Stomach (tissue), 9 donors: ENCODE data around the gene TMEM203. TPM values are rescaled to one million over a fixed set of nuclear protein-coding genes. Genes with fewer than 3 reads are reported as not detected.

Experiments
- DNase-seq, 2 donors: peaks; one replicate each; pipeline versions ENCODE4 v3.0.0 to v3.0.0-alpha.2; 2013 to 2019
- H3K27ac ChIP-seq, 5 donors: fragments of 200-600 bp in 4 of 5; sonication (generic) in 4 of 5; one replicate each; pipeline ENCODE4 v1.5.1; 2013 to 2019; ENCODE audit warnings: mild to moderate bottlenecking in 1 of 5, moderate library complexity in 1 of 5
- H3K27me3 ChIP-seq, 3 donors: fragments of 200-600 bp; sonication (generic); one replicate each; pipeline ENCODE4 v1.5.1; 2017 to 2019; ENCODE audit warnings: mixed run types in 1 of 3
- H3K36me3 ChIP-seq, 4 donors: fragments of 200-600 bp; sonication (generic); 1 replicate in 3 of 4; 2 replicates in 1 of 4; pipeline ENCODE4 v1.5.1; 2016 to 2019
- H3K4me1 ChIP-seq, 4 donors: fragments of 200-600 bp; sonication (generic); one replicate each; pipeline ENCODE4 v1.5.1; 2016 to 2019
- H3K4me3 ChIP-seq, 4 donors: fragments of 200-600 bp; sonication (generic) in 3 of 4; one replicate each; pipeline ENCODE4 v1.5.1; 2016 to 2019; ENCODE audit warnings: mild to moderate bottlenecking in 1 of 4
- H3K9me3 ChIP-seq, 4 donors: fragments of 200-600 bp; sonication (generic); one replicate each; pipeline ENCODE4 v1.5.1; 2016 to 2019
- CTCF ChIP-seq, 7 experiments: fragments of 450-650 bp in 4 of 7; fragments of 200-600 bp in 3 of 7; sonication (generic) in 3 of 7; IDR thresholded peaks; one replicate each; pipeline ENCODE4 v1.5.1; 2016 to 2019; ENCODE audit warnings: antibody characterized with exemption in 7 of 7, control low read depth in 2 of 7, mild to moderate bottlenecking in 1 of 7
- EP300 ChIP-seq: sonication (generic); formaldehyde crosslinking; IDR thresholded peaks from one replicate; pipeline ENCODE4 v1.6.1; 2017; ENCODE audit warnings: antibody characterized with exemption
- POLR2A ChIP-seq, 4 donors: fragments of 450-650 bp; IDR thresholded peaks; one replicate each; pipeline ENCODE4 v1.6.1; 2016; ENCODE audit warnings: antibody characterized with exemption in 4 of 4, control low read depth in 2 of 4, mild to moderate bottlenecking in 1 of 4, moderate library complexity in 1 of 4
- POLR2AphosphoS5 ChIP-seq, 3 donors: sonication (generic); formaldehyde crosslinking; IDR thresholded peaks; one replicate each; pipeline ENCODE4 v1.6.1; 2016; ENCODE audit warnings: antibody characterized with exemption in 3 of 3
- WGBS, 5 donors: extraction: QIAGEN DNeasy Blood & Tissue Kit in 3 of 5; methylation state at CpG; one replicate each; pipeline versions ENCODE4 v1.1.5 to v1.1.7; 2013 to 2018; 5-methylcytosine and 5-hydroxymethylcytosine counted together
- intact Hi-C: fragments of 100-400 bp; cut with DNase I; formaldehyde crosslinking; loops from one replicate; pipeline ENCODE4 v1.15.1; 2023; ENCODE audit warnings: low total_unique reads
- polyA plus RNA-seq, 3 donors: library from polyadenylated mRNA; stranded (reverse); fragments of 200-250 nt; gene quantifications; one replicate each; pipeline ENCODE4 v1.2.3, GENCODE V29; 2013
- total RNA-seq, 5 donors: library from RNA; depleted of rRNA; stranded (reverse); fragments of >200 nt; gene quantifications; one replicate each; pipeline versions ENCODE4 v1.1.0 to v1.2.3, GENCODE V29; 2014 to 2016
- donor health status: healthy with polysubstance abuse.
- donor health status: Bipolar disorder and iron deficiency.
- donor health status: healthy.

TMEM203 gene
- total and polyA plus RNA-seq, 8 donors, result 20.6 to 37.0 (median 29.4) TPM

DNA sequence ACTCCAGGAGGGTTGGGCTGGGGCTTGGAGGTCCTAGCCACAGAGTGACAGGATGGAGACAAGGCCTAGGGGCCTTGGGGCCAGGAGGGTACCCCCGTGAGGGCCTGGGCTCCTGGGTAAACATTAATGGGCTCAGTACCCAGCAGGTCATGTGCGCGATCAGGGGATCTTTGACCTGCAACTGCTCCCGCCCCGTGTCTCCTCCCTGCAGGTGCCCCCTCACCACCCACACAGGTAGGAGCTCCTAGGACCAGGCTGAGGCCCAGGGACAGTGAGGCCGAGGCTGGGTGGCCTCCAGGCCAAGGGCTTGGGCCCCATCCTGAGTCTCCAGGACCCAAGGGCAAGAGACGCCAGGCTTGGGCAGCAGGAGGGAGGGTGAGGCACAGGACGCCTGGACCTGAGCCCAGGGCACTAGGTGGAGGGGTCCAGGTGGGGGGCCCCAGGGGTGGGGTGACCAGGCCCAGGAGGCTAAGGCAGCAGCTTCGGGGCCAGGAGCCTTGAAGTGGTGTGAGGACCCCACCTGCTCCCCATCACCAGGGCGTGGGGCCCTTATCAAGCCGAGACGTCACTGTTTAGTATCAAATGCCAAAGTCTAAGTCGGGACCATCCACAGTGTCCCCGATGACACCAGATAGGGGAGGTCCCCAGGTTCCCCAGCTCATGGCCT lies 25.4 kb upstream of the TMEM203 start, which contains the start of gene SLC34A3:
SLC34A3 (plus strand) TSS at position 197 of the 667 bp plus-strand sequence. CDS start 802 bp downstream, outside the sequence.
- intact Hi-C loops, result loop anchor here (10.0 kb wide), 1 partner anchor 46 kb away; the partner anchor contains the start of genes ANAPC2 and SSNA1
- Histone ChIP-seq H3K4me1 (peaks cover 12 to 46% (median 42%) of the 10 kb centered on the region in 4 donors), H3K4me3 (no peak within 1 kb of the TSS), H3K27ac (no peak within 1 kb of the TSS), H3K9me3 (no peaks in the 10 kb centered on the region), H3K27me3 (peaks cover 18 to 90% (median 74%) of the 10 kb centered on the region in 3 donors), H3K36me3 (no peaks in the 10 kb centered on the region)
- DNase-seq, result no peak
- TF ChIP-seq EP300 (no peak), POLR2AphosphoS5 (IDR thresholded peaks at IDR 0.05) (no peak), POLR2A (IDR thresholded peaks at IDR 0.05) (no peak), CTCF (IDR thresholded peaks at IDR 0.05) (no peak)
- 59 to 67% (median 65%) methylated on average over 8 to 14 of the region's 14 CpGs for WGBS, 5 donors

GRCh38 chr9:137229903-137230704 lies 24.7 kb upstream of the TMEM203 start:
- DNase-seq, result peak in 1 of 2 donors; percentile 35
- intact Hi-C loops, result loop anchor here (5.0 to 10.0 kb wide), 2 partner anchors 45 to 113 kb away; partner anchors contain the start of genes ANAPC2 and SSNA1
- H3K36me3 ChIP-seq, result no peaks in the 10 kb centered on the region
- H3K9me3 ChIP-seq, result no peaks in the 10 kb centered on the region
- no peak overlapping the region for H3K27ac ChIP-seq
- WGBS, 5 donors, result 52 to 72% (median 57%) methylated on average over 8 to 31 of the region's 31 CpGs
- peaks cover 15 to 82% (median 67%) of the 10 kb centered on the region in 3 donors for H3K27me3 ChIP-seq
- peaks cover 11 to 48% (median 42%) of the 10 kb centered on the region in 4 donors for H3K4me1 ChIP-seq
- no peak overlapping the region for H3K4me3 ChIP-seq
- TF ChIP-seq POLR2AphosphoS5 (IDR thresholded peaks at IDR 0.05) (no peak), POLR2A (IDR thresholded peaks at IDR 0.05) (no peak), CTCF (IDR thresholded peaks at IDR 0.05) (no peak), EP300 (no peak)

- intact Hi-C loops, result loop anchor here (5.0 kb wide), 1 partner anchor 112 kb away; no protein-coding TSS in a partner anchor
- H3K4me1 ChIP-seq, result peaks cover 18 to 57% (median 48%) of the 10 kb centered on the region in 4 donors
- 68 to 82% (median 77%) methylated on average over 15 to 27 of the region's 27 CpGs for WGBS, 5 donors
- H3K27ac ChIP-seq, result no peak overlapping the region
- TF ChIP-seq POLR2A (IDR thresholded peaks at IDR 0.05) (no peak), EP300 (no peak), CTCF (IDR thresholded peaks at IDR 0.05) (no peak), POLR2AphosphoS5 (IDR thresholded peaks at IDR 0.05) (no peak)
- H3K4me3 ChIP-seq, result no peak overlapping the region
- no peak for DNase-seq
- no peaks in the 10 kb centered on the region for H3K36me3 ChIP-seq
- no peaks in the 10 kb centered on the region for H3K9me3 ChIP-seq
- peaks cover 11 to 74% (median 58%) of the 10 kb centered on the region in 3 donors for H3K27me3 ChIP-seq
Measured at GRCh38 chr9:137228968-137229896, 23.8 kb upstream of the TMEM203 start.
